Stomach (tissue), 4 donors: ENCODE measurements around the gene GNPTAB.

Source experiments
- POLR2A ChIP-seq, 4 donors: fragments of 450-650 bp; IDR thresholded peaks; one replicate each; pipeline ENCODE4 v1.6.1; 2016; ENCODE audit warnings: antibody characterized with exemption in 4 of 4, control low read depth in 2 of 4, mild to moderate bottlenecking in 1 of 4, moderate library complexity in 1 of 4
- POLR2AphosphoS5 ChIP-seq, 3 donors: sonication (generic); formaldehyde crosslinking; IDR thresholded peaks; one replicate each; pipeline ENCODE4 v1.6.1; 2016; ENCODE audit warnings: antibody characterized with exemption in 3 of 3
- TF ChIP-seq, protein P1 (sequence below), 7 experiments: fragments of 450-650 bp in 4 of 7; fragments of 200-600 bp in 3 of 7; sonication (generic) in 3 of 7; IDR thresholded peaks; one replicate each; pipeline ENCODE4 v1.5.1; 2016 to 2019; ENCODE audit warnings: antibody characterized with exemption in 7 of 7, control low read depth in 2 of 7, mild to moderate bottlenecking in 1 of 7

- TF ChIP-seq, protein P1, sequence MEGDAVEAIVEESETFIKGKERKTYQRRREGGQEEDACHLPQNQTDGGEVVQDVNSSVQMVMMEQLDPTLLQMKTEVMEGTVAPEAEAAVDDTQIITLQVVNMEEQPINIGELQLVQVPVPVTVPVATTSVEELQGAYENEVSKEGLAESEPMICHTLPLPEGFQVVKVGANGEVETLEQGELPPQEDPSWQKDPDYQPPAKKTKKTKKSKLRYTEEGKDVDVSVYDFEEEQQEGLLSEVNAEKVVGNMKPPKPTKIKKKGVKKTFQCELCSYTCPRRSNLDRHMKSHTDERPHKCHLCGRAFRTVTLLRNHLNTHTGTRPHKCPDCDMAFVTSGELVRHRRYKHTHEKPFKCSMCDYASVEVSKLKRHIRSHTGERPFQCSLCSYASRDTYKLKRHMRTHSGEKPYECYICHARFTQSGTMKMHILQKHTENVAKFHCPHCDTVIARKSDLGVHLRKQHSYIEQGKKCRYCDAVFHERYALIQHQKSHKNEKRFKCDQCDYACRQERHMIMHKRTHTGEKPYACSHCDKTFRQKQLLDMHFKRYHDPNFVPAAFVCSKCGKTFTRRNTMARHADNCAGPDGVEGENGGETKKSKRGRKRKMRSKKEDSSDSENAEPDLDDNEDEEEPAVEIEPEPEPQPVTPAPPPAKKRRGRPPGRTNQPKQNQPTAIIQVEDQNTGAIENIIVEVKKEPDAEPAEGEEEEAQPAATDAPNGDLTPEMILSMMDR (IDR thresholded peaks at IDR 0.05) = no peak
- no peak for TF ChIP-seq POLR2A (IDR thresholded peaks at IDR 0.05)
- TF ChIP-seq POLR2AphosphoS5 (IDR thresholded peaks at IDR 0.05) = no peak
Measured at GRCh38 chr12:101828463-101829196, 2.1 kb downstream of the GNPTAB start.
